GM12878 (cell line): Measurements from ENCODE around the gene ATP13A4. TPM values are rescaled to one million over a fixed set of nuclear protein-coding genes. Genes with fewer than 3 reads are reported as not detected.

ENCODE experiments used
- ATAC-seq: fragments of 200-7000 bp; cut with Tn5 transposase; 3 replicates; pipeline ENCODE4 v1.9.1; 2020; ENCODE audit warnings: mild to moderate bottlenecking, moderate library complexity
- BruUV-seq: library from RNA; stranded (reverse); fragments of 400-500 nt; replicated peaks from 2 replicates; lab custom pipeline; 2021; lab: Mats Ljungman, UMichigan
- CTCF ChIA-PET: fragments of 300-600 bp; sonication (Branson Sonifier 250); formaldehyde crosslinking; extraction: SDS; loops from one replicate; lab custom pipeline; 2021; ENCODE audit warnings: inconsistent platforms; lab: Yijun Ruan, JAX
- POLR2A ChIA-PET: fragments of 350-600 bp; formaldehyde crosslinking; extraction: SDS; loops from one replicate; lab custom pipeline; 2021; ENCODE audit warnings: inconsistent platforms; lab: Charles Lee
- RAD21 ChIA-PET: fragments of 300-600 bp; sonication (Branson Sonifier 250); formaldehyde crosslinking; loops from one replicate; lab custom pipeline; 2023; ENCODE audit warnings: antibody characterized with exemption; ENCODE audit not compliant: unreplicated experiment; lab: Charles Lee
- SMC1A ChIA-PET: fragments of 300-600 bp; sonication (Branson Sonifier 250); formaldehyde crosslinking; loops from one replicate; lab custom pipeline; 2023; ENCODE audit not compliant: unreplicated experiment, uncharacterized antibody; lab: Charles Lee
- DNase-seq: peaks from one replicate; pipeline ENCODE4 v3.0.0-alpha.2; 2011; ENCODE audit warnings: low read depth, low spot score
- FAIRE-seq: peaks from 3 replicates; lab custom pipeline; 2011; peaks lifted over from hg19 to GRCh38; lab: Jason Lieb, UNC
- H2AFZ ChIP-seq: 2 replicates; pipeline ENCODE4 v1.6.0; 2011; ENCODE audit warnings: low read depth, low read length, control low read depth; ENCODE audit not compliant: control insufficient read depth
- H3K27ac ChIP-seq: 2 replicates; pipeline ENCODE4 v1.5.1; 2011; ENCODE audit warnings: control low read depth; ENCODE audit not compliant: control insufficient read depth, insufficient read depth
- H3K27me3 ChIP-seq, 2 experiments: replicated peaks in 1 of 2; 2 replicates each; pipeline versions ENCODE4 v1.6.0 to v1.6.1; 2011; ENCODE audit warnings: low read length in 1 of 2; ENCODE audit not compliant: control insufficient read depth in 2 of 2, insufficient read depth in 2 of 2
- H3K36me3 ChIP-seq, 2 experiments: 2 replicates each; pipeline ENCODE4 v1.5.1; 2011; ENCODE audit warnings: low read length in 1 of 2; ENCODE audit not compliant: control insufficient read depth in 2 of 2, insufficient read depth in 2 of 2
- H3K4me1 ChIP-seq: 2 replicates; pipeline ENCODE4 v1.6.1; 2011; ENCODE audit warnings: mild to moderate bottlenecking, low read length, moderate library complexity, mixed read lengths; ENCODE audit not compliant: control insufficient read depth, insufficient read depth
- H3K4me2 ChIP-seq: 2 replicates; pipeline ENCODE4 v1.6.0; 2011; ENCODE audit warnings: control low read depth; ENCODE audit not compliant: control insufficient read depth, insufficient read depth
- H3K4me3 ChIP-seq: fragments of 200-600 bp; sonication (generic); 2 replicates; pipeline ENCODE4 v1.5.1; 2016
- H3K79me2 ChIP-seq: 2 replicates; pipeline ENCODE4 v1.6.0; 2011; ENCODE audit warnings: low read length; ENCODE audit not compliant: control insufficient read depth, insufficient read depth
- H3K9ac ChIP-seq: 2 replicates; pipeline ENCODE4 v1.8.0; 2011; ENCODE audit warnings: low read length, control low read depth, mixed read lengths; ENCODE audit not compliant: control insufficient read depth, insufficient read depth
- H3K9me3 ChIP-seq: replicated peaks from 3 replicates; pipeline ENCODE4 v1.5.1; 2011; ENCODE audit warnings: mild to moderate bottlenecking, low read length; ENCODE audit not compliant: control insufficient read depth, insufficient read depth
- H4K20me1 ChIP-seq: 2 replicates; pipeline ENCODE4 v1.6.0; 2011; ENCODE audit not compliant: control insufficient read depth, insufficient read depth
- HCFC1 ChIP-seq: fragments of 150-350 bp; IDR thresholded peaks from 2 replicates; pipeline ENCODE4 v1.6.1; 2014; ENCODE audit warnings: low read length
- IKZF2 ChIP-seq, 2 experiments: fragments of 450-650 bp; IDR thresholded peaks; 2 replicates each; pipeline ENCODE4 v1.6.1; 2017; ENCODE audit warnings: mild to moderate bottlenecking in 2 of 2, moderate library complexity in 2 of 2
- NR2F1 ChIP-seq: fragments of 450-650 bp; conservative IDR thresholded peaks from 2 replicates; pipeline ENCODE4 v1.6.1; 2017; ENCODE audit warnings: mild to moderate bottlenecking
- RAD51 ChIP-seq: fragments of 450-650 bp; IDR thresholded peaks from 2 replicates; pipeline ENCODE4 v1.6.1; 2016; ENCODE audit warnings: moderate library complexity, mild to moderate bottlenecking, inconsistent platforms
- TCF12 ChIP-seq: IDR thresholded peaks from 2 replicates; pipeline ENCODE4 v1.6.1; 2011; ENCODE audit warnings: low read depth, mild to moderate bottlenecking, low read length
- WGBS: methylation state at CpG from one replicate; pipeline ENCODE4 v1.1.6; 2016; ENCODE audit warnings: low lambda C conversion rate; ENCODE audit not compliant: insufficient replicate concordance, insufficient coverage; ENCODE audit errors: missing lambda C conversion rate; 5-methylcytosine and 5-hydroxymethylcytosine counted together
- in situ Hi-C: fragments of 300-500 bp; cut with MboI; formaldehyde crosslinking; loops from 9 replicates; pipeline ENCODE4 v1.14.3; 2018; ENCODE audit warnings: mixed read lengths
- intact Hi-C: fragments of 100-400 bp; cut with micrococcal nuclease; formaldehyde crosslinking; loops from one replicate; pipeline ENCODE4 v1.14.2; 2022; ENCODE audit not compliant: unreplicated experiment
- polyA plus RNA-seq, 11 experiments: library from polyadenylated mRNA; depleted of rRNA in 4 of 11; unstranded in 6 of 11; stranded (reverse) in 5 of 11; fragments of >200 nt; fragmentation: Nextera tagmentation in 4 of 11; fragmentation: Illumina TruSeq in 1 of 11; extraction: Ambion mirVana in 4 of 11; extraction: Trizol in 1 of 11; gene quantifications; 1 replicate in 1 of 11; 2 replicates in 10 of 11; pipeline versions ENCODE4 v1.2.1 to v1.2.3, GENCODE V29; 2011 to 2016; ENCODE audit warnings: inconsistent platforms in 2 of 11, missing spikeins in 2 of 11, low read depth in 1 of 11
- total RNA-seq, 4 experiments: library from RNA; depleted of rRNA in 3 of 4; stranded (reverse); fragments of >200 nt in 3 of 4; fragmentation: Illumina TruSeq in 1 of 4; extraction: Trizol in 1 of 4; gene quantifications; 2 replicates each; pipeline versions ENCODE4 v1.2.1 to v1.2.3, GENCODE V29; 2013 to 2021
- TF ChIP-seq, protein P1 (sequence below): IDR thresholded peaks from 2 replicates; pipeline ENCODE4 v1.6.1; 2011; ENCODE audit warnings: low read depth, mild to moderate bottlenecking, low read length, moderate library complexity, borderline replicate concordance; ENCODE audit errors: extremely low read depth
- TF ChIP-seq, protein P2 (sequence below): fragments of 450-650 bp; formaldehyde crosslinking; IDR thresholded peaks from 2 replicates; pipeline ENCODE4 v1.4.0; 2020; ENCODE audit warnings: mild to moderate bottlenecking, moderate library complexity

ATP13A4 gene
- total and polyA plus RNA-seq, 10 of the 15 experiments (the other 5 are each of a cell fraction or from before 2014, with no cell fraction given), result 0.29 to 1.7 (median 1.0) TPM; not detected in 1

DNA sequence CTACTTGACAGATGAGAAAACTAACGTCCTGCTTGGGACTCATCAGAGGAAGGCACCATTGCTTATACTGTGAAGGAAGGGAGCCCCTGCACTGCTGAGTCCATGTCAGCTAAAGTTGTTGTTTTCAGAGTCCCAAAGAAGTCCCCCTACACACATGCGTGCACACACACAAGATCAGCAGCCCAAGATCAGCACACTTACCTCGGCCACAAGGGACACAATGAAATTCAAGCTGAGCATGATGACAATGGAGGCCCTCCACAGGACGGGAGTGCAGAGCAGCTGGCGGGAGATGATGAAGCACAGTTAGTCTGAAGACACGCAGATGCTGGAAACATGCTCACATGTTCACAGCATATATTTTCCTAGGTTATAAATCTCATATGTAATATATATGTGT lies 147.6 kb downstream of the ATP13A4 start:
- 58% methylated on average over 6 of the region's 6 CpGs for WGBS
- in situ Hi-C loops (no loop called here), intact Hi-C loops (no loop called here)
- Histone ChIP-seq H3K27me3 (no peaks in the 10 kb centered on the region), H3K9ac (no peak overlapping the region), H3K4me1 (no peaks in the 10 kb centered on the region), H3K36me3 (no peaks in the 10 kb centered on the region), H3K4me3 (no peak overlapping the region), H2AFZ (no peak overlapping the region), H3K4me2 (no peak overlapping the region), H3K9me3 (no peaks in the 10 kb centered on the region), H3K79me2 (no peaks in the 10 kb centered on the region), H4K20me1 (no peaks in the 10 kb centered on the region), H3K27ac (no peak overlapping the region)
- TF ChIP-seq NR2F1 (no peak), RAD51 (no peak), HCFC1 (no peak), TCF12 (no peak), IKZF2 (IDR thresholded peaks at IDR 0.05) (no peak)
- TF ChIP-seq, protein P1, sequence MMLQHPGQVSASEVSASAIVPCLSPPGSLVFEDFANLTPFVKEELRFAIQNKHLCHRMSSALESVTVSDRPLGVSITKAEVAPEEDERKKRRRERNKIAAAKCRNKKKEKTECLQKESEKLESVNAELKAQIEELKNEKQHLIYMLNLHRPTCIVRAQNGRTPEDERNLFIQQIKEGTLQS, result no peak
- TF ChIP-seq, protein P2, sequence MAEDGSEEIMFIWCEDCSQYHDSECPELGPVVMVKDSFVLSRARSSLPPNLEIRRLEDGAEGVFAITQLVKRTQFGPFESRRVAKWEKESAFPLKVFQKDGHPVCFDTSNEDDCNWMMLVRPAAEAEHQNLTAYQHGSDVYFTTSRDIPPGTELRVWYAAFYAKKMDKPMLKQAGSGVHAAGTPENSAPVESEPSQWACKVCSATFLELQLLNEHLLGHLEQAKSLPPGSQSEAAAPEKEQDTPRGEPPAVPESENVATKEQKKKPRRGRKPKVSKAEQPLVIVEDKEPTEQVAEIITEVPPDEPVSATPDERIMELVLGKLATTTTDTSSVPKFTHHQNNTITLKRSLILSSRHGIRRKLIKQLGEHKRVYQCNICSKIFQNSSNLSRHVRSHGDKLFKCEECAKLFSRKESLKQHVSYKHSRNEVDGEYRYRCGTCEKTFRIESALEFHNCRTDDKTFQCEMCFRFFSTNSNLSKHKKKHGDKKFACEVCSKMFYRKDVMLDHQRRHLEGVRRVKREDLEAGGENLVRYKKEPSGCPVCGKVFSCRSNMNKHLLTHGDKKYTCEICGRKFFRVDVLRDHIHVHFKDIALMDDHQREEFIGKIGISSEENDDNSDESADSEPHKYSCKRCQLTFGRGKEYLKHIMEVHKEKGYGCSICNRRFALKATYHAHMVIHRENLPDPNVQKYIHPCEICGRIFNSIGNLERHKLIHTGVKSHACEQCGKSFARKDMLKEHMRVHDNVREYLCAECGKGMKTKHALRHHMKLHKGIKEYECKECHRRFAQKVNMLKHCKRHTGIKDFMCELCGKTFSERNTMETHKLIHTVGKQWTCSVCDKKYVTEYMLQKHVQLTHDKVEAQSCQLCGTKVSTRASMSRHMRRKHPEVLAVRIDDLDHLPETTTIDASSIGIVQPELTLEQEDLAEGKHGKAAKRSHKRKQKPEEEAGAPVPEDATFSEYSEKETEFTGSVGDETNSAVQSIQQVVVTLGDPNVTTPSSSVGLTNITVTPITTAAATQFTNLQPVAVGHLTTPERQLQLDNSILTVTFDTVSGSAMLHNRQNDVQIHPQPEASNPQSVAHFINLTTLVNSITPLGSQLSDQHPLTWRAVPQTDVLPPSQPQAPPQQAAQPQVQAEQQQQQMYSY (CRISPR knock-in tag), result no peak
- SMC1A ChIA-PET, result no interaction called here
- DNase-seq (no peak), FAIRE-seq (no peak), ATAC-seq (no peak)
- no TSS peak for BruUV-seq
- RAD21 ChIA-PET, result no interaction called here
- POLR2A ChIA-PET, result no interaction called here
- CTCF ChIA-PET, result no interaction called here
